Measurements from ENCODE around the gene TMEM204.

The TMEM204 gene

DNA sequence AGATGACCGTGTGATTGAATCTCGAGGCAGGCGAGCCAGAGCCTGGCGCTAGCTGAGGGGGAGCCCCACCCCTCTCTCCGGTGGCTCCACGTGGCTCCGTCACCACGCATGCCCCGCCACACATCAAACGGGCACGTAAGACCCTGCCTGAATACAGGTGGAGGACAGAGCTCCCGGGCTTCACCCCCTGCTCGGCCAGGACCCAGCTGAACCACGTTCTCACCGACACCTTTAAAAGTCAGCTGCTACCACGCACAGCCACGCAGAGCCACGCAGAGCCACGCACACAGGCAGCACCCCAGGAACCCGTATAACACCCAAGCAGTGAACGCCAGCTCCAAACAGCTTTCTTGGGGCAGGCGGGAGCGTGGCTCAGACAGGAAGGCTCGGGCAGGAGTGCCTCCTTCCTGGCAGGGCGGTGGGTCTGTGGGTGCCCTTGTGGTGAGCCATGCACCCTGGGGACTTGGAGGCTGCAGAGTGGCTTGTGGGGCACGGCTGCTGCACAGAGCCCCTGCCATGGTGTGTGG lies 4.4 kb downstream of the TMEM204 start:
- Mint-ChIP-seq H3K36me3 (peaks cover 5% of the 10 kb centered on the region), H3K4me1 (peaks cover 67% of the 10 kb centered on the region), H3K27me3 (no peaks in the 10 kb centered on the region), H3K4me3 (peak overlapping the region; percentile 99), H3K9me3 (no peaks in the 10 kb centered on the region), H3K27ac (peak overlapping the region; percentile 98)

GRCh38 chr16:1538804-1539520 lies 5.5 kb downstream of the TMEM204 start:
- Mint-ChIP-seq H3K27ac (peak overlapping the region; percentile 98), H3K9me3 (no peaks in the 10 kb centered on the region), H3K4me3 (peak overlapping the region; percentile 99), H3K27me3 (no peaks in the 10 kb centered on the region), H3K4me1 (peaks cover 77% of the 10 kb centered on the region), H3K36me3 (peaks cover 8% of the 10 kb centered on the region)

GRCh38 chr16:1539720-1540555 lies 6.5 kb downstream of the TMEM204 start:
- Mint-ChIP-seq H3K4me3 (no peak overlapping the region), H3K4me1 (peaks cover 79% of the 10 kb centered on the region), H3K36me3 (peaks cover 8% of the 10 kb centered on the region), H3K27me3 (no peaks in the 10 kb centered on the region), H3K9me3 (no peaks in the 10 kb centered on the region), H3K27ac (peak overlapping the region; percentile 88)

DNA sequence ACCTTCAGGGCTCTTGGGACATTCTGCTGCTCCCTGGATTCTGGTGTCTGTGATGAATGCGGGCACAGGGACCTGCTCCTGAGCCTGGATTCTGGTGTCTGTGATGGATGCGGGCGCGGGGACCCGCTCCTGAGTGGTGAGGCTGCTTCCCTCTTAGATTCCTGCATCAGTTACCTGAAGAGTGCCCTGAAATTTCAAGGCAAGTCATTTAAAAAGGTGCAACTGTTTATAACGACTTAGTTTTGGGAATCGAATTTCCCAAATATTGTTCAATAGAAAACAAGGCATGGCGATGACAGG lies 7.0 kb downstream of the TMEM204 start:
- peaks cover 79% of the 10 kb centered on the region for H3K4me1 Mint-ChIP-seq
- no peak overlapping the region for H3K4me3 Mint-ChIP-seq

DNA sequence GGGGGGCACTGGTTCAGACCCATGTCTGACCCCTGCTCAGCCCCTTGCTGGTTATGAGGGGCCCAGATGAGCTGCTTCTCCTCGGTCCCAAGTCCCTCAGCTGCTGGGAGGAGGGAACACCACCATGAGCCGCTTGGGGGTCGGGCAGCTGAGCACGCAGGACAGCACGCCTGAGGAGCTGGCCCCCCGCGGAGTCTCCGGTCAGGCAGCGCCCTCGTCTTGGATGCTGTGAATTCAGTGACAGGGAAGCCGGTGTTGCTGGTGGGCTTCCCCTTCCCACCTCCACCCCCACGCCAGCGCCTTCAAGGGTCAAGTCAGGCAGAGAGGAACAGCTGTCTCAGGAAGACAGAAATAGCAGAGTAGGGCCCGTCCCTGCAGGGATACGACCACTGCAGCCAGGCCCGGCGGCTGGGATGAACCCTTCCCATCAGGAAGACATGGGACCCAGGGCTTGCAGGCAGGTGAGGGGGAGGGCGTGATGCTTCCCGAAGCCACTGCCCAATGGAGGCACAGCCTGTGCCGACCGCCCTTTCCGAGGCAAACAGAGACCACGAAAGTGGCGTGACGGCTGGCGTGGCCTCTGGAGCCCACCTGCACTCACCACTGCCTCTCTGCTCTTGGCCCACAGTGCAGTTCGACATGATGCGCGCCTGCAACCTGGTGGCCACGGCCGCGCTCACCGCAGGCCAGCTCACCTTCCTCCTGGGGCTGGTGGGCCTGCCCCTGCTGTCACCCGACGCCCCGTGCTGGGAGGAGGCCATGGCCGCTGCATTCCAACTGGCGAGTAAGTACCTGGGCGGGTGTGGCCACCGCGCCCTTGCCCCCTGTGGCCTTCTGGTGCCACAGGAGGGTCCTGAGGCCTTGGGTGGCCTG lies 8.1 kb downstream of the TMEM204 start:
- Mint-ChIP-seq H3K36me3 (peaks cover 6% of the 10 kb centered on the region), H3K27me3 (no peaks in the 10 kb centered on the region), H3K27ac (no peak overlapping the region), H3K9me3 (no peaks in the 10 kb centered on the region), H3K4me1 (peaks cover 82% of the 10 kb centered on the region), H3K4me3 (no peak overlapping the region)

More for the DNA sequence above, 7.0 kb downstream of the TMEM204 start:
- Mint-ChIP-seq H3K27me3 (no peaks in the 10 kb centered on the region), H3K27ac (peak overlapping the region; percentile 86), H3K36me3 (peaks cover 6% of the 10 kb centered on the region), H3K9me3 (no peaks in the 10 kb centered on the region)

DNA sequence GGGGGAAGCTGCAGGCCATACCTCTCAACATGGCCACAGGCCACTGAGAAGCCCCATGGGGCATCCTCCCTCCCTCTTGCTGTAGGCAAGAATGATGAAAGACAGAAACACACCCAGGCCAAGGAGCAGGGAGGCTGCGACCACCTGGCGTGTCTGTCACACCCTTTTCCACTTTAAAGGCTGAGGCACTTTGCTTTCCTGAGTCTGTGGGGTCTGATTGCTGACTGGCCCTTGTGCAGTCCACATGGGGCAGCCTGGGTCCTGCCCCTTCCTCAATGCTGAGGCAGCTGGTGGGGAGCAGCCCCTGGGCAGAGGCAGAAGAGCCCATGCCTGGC lies 8.7 kb downstream of the TMEM204 start:
- Mint-ChIP-seq H3K27ac (peak overlapping the region; percentile 72), H3K36me3 (peaks cover 6% of the 10 kb centered on the region), H3K4me3 (no peak overlapping the region), H3K9me3 (no peaks in the 10 kb centered on the region), H3K4me1 (peaks cover 82% of the 10 kb centered on the region), H3K27me3 (no peaks in the 10 kb centered on the region)

GRCh38 chr16:1542533-1542932 lies 9.1 kb downstream of the TMEM204 start:
- Mint-ChIP-seq H3K4me3 (no peak overlapping the region), H3K4me1 (peaks cover 81% of the 10 kb centered on the region), H3K27ac (peak overlapping the region; percentile 98), H3K9me3 (no peaks in the 10 kb centered on the region), H3K36me3 (peaks cover 6% of the 10 kb centered on the region), H3K27me3 (no peaks in the 10 kb centered on the region)

DNA sequence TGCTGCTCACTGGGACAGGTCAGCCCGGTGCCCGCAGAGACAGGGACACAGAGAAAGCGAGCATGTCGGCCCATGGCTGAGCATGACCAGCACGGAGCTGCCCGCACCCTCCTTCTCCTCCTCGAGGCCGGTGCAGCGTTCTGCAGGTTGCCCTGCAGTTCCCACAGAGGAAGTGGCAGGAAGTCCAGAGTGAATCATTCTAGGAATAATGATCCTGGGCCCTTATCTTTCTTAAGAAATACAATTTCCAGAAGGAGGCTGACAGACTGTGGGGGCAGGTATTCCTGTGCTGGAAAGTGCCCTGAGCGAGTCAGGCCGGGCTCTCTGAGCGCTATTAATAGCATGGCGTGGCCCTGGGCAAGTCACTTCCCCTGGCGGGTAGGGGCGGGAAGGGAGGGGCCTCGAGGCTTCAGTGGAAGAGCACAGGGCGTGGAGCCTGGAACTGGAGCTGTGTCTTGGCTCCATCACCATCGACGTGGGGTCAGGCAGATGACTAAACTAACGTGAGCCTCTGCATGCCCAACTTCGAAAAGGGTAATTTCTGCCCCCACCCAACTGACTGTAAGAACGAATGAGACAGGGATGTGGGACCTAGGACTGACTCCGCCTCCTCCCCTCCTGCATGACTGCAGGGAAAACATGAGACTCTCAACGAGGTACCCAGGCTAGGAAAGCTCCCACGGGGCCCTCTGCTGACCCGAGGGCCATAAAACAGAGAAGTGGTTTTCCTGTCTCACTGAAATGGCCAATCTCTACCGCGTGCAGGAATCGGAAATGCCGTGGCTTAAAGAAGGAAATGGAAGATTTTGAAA lies 9.8 kb downstream of the TMEM204 start:
- Mint-ChIP-seq H3K27ac (peak overlapping the region; percentile 98), H3K4me1 (peaks cover 81% of the 10 kb centered on the region), H3K4me3 (peak overlapping the region; percentile 86), H3K36me3 (peaks cover 3% of the 10 kb centered on the region), H3K27me3 (no peaks in the 10 kb centered on the region), H3K9me3 (no peaks in the 10 kb centered on the region)

DNA sequence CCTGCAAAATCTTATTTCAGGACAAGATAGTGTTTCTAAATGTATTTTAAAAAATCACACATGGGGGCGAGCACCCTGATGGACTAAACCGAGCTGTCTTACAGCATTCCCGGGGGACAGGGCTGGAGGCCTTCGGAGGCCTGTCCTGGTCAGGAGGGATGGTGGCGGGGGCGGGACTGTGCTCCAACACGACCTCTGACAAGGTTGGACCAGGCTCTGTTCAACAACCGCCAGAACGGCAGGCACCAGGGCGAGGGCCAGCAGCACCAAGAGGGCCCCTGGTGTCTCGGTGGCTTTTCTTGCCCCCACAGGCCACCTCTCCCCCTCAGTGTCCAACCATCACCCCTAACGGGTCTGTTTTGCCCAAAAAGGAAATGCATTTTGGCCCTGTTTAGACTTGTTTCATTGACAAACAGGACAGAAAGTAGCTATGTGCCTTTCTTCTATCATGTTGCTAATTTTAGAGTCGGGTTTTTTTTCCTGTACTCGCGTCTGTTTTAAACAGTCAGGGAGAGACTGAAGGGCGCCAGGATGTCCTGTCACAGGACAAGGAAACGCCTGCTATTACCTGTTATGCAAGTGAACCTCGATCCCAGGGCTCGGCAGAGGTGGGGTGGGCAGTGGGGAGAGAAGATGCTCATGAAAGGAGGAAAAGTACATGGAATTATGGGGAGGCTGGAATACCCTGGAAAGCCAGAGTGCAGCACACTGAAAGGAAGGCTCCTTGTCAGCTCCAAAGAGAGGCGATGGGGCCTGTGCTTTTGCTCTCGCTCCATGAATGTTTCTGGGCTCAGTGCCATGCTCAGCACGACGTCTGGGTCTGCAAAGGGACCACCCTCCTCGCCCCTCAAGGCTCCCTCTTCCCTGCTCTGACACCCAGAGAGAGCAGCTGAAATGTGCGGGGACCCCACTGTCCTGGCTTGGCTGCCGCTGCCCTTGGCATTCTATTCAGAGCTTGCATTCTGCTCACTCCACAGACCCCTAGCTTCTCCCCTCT lies 11.9 kb downstream of the TMEM204 start:
- Mint-ChIP-seq H3K27ac (peak overlapping the region; percentile 98), H3K36me3 (peaks cover 3% of the 10 kb centered on the region), H3K4me1 (peaks cover 83% of the 10 kb centered on the region), H3K27me3 (no peaks in the 10 kb centered on the region), H3K9me3 (no peaks in the 10 kb centered on the region), H3K4me3 (peak overlapping the region; percentile 56)

GRCh38 chr16:1546430-1546829 lies 13.0 kb downstream of the TMEM204 start:
- no peaks in the 10 kb centered on the region for H3K9me3 Mint-ChIP-seq
- peak overlapping the region; percentile 42 for H3K4me3 Mint-ChIP-seq
- no peaks in the 10 kb centered on the region for H3K27me3 Mint-ChIP-seq
- H3K36me3 Mint-ChIP-seq, result peaks cover 3% of the 10 kb centered on the region
- peak overlapping the region; percentile 70 for H3K27ac Mint-ChIP-seq
- H3K4me1 Mint-ChIP-seq, result peaks cover 82% of the 10 kb centered on the region

GRCh38 chr16:1548233-1548632 lies 14.8 kb downstream of the TMEM204 start:
- H3K4me1 Mint-ChIP-seq, result peaks cover 75% of the 10 kb centered on the region
- H3K27me3 Mint-ChIP-seq, result no peaks in the 10 kb centered on the region
- peaks cover 3% of the 10 kb centered on the region for H3K36me3 Mint-ChIP-seq
- peak overlapping the region; percentile 93 for H3K27ac Mint-ChIP-seq
- peak overlapping the region; percentile 15 for H3K4me3 Mint-ChIP-seq
- no peaks in the 10 kb centered on the region for H3K9me3 Mint-ChIP-seq

DNA sequence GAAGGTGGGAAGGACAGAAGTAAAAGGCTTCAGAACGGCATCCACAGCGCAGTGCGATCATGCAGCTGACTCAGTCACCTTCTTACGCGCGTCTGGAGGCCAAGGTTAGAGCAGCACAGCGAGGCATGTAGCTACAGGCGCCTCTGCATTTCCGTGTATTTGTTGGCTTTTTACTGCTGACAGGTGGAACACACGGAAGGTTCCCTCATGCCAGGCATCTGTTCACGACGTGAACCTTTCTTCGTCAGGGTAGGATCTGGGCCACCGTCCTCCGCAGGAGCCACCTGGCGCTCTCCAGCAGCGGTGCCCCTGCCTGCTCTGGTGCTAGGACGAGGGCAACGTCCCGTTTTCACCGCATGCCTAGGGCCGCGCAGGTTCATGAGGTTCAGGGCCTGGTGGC lies 15.3 kb downstream of the TMEM204 start:
- Mint-ChIP-seq H3K9me3 (no peaks in the 10 kb centered on the region), H3K4me1 (peaks cover 72% of the 10 kb centered on the region), H3K27me3 (no peaks in the 10 kb centered on the region), H3K27ac (peak overlapping the region; percentile 63), H3K36me3 (peaks cover under 1% of the 10 kb centered on the region), H3K4me3 (no peak overlapping the region)

DNA sequence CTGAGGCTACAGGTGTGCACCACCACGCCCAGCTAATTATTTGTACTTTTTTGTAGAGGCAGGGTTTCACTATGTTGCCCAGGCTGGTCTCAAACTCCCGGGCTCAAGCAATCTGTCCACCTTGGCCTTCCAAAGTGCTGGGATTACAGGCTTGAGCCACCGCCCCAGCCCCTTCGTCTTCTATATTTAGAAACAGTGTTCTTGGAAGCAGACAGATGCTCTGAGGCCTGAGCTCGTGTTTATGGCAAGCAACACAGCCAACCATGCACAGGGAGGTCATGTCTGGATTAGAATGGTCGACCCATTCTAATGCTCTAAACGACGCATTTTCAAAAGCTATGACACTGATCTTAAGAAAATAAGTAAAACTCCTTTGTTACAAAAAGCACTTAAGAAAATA lies 16.6 kb downstream of the TMEM204 start:
- peaks cover 67% of the 10 kb centered on the region for H3K4me1 Mint-ChIP-seq

DNA sequence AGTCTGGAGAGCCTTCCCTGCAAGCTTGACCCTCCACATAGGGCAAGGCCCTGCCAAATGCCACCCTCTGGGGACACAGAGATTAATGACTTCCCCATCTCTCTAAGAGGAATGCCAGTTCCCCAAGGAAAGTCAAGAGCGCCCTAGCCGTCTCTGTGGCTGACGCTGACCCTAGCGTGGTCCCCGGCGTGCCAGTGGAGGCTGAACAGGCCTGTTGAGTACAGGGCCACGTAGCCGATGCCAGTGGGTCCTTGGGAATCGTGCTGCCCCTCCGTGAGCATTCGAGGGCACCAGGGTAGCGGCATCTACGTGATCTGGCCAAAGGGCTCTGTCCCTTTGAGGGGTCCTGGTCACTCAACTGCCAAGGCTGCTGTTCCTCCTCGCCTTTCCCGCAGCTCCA lies 17.2 kb downstream of the TMEM204 start:
- no peaks in the 10 kb centered on the region for H3K27me3 Mint-ChIP-seq
- H3K9me3 Mint-ChIP-seq, result no peaks in the 10 kb centered on the region
- peaks cover 60% of the 10 kb centered on the region for H3K4me1 Mint-ChIP-seq
- no peaks in the 10 kb centered on the region for H3K36me3 Mint-ChIP-seq
- peak overlapping the region; percentile 72 for H3K27ac Mint-ChIP-seq
- H3K4me3 Mint-ChIP-seq, result no peak overlapping the region

More for the DNA sequence above, 16.6 kb downstream of the TMEM204 start:
- Mint-ChIP-seq H3K4me3 (no peak overlapping the region), H3K36me3 (no peaks in the 10 kb centered on the region), H3K27me3 (no peaks in the 10 kb centered on the region), H3K9me3 (no peaks in the 10 kb centered on the region), H3K27ac (peak overlapping the region; percentile 63)
